ENCODE data around the gene THSD4. TPM values are rescaled to one million over a fixed set of nuclear protein-coding genes. Genes with fewer than 3 reads are reported as not detected.

THSD4 gene
- polyA plus RNA-seq, 1 donor (not counting 4 experiments of a cell fraction or from before 2014, with no cell fraction given) = 24.5 TPM

GRCh38 chr15:71545223-71545760 lies 430.0 kb downstream of the THSD4 start:
- peaks cover 0 to 2% of the 10 kb centered on the region in 2 experiments for H3K36me3 ChIP-seq (ENCODE audit: control insufficient read depth in 2 of 2, extremely low read depth in 1 of 2, insufficient read depth in 2 of 2, low read length in 2 of 2)
- no peaks in the 10 kb centered on the region for H3K9me3 ChIP-seq (ENCODE audit: control insufficient read depth, low read depth, low read length)
- H3K27ac ChIP-seq (ENCODE audit: control insufficient read depth, insufficient read depth, low read length) = peak overlapping the region; percentile 8
- no peaks in the 10 kb centered on the region for H3K27me3 ChIP-seq (ENCODE audit: control insufficient read depth, extremely low read depth, insufficient read depth, low read length)
- no peaks in the 10 kb centered on the region for H4K20me1 ChIP-seq (ENCODE audit: control insufficient read depth, extremely low read depth, insufficient read depth, low read length)
- no peaks in the 10 kb centered on the region for H3K9me1 ChIP-seq (ENCODE audit: control insufficient read depth, extremely low read depth, insufficient read depth, low read length)
- no peak overlapping the region for H3K9ac ChIP-seq (ENCODE audit: control insufficient read depth, extremely low read depth, insufficient read depth, low read length)
- FAIRE-seq (no peak), DNase-seq (ENCODE audit: low read depth, low spot score) (no peak)
- TF ChIP-seq EZH2 (IDR thresholded peaks at IDR 0.05; ENCODE audit: low read length) (no peak), CTCF (optimal IDR thresholded peaks at IDR 0.05 in 1 of 3, IDR thresholded peaks at IDR 0.05 in 1 of 3, conservative IDR thresholded peaks at IDR 0.05 in 1 of 3; ENCODE audit: extremely low read depth in 1 of 3, insufficient read depth in 2 of 3, low read length in 3 of 3) (no peak)
- H3K4me2 ChIP-seq (ENCODE audit: control insufficient read depth, extremely low read depth, insufficient read depth, low read depth, low read length) = peak overlapping the region; percentile 2
- H2AFZ ChIP-seq (ENCODE audit: control insufficient read depth, low read length) = no peak overlapping the region
- peaks cover 41% of the 10 kb centered on the region for H3K4me1 ChIP-seq (ENCODE audit: control insufficient read depth, extremely low read depth, insufficient read depth, low read length)
- H3K79me2 ChIP-seq (ENCODE audit: control insufficient read depth, insufficient read depth, low read length) = no peaks in the 10 kb centered on the region
- dilution Hi-C loops (cut with MboI; ENCODE audit: extremely low pct_ligation_motif_present, low sequenced_read_pairs) = no loop called here
- no peak overlapping the region for H3K4me3 ChIP-seq (ENCODE audit: control insufficient read depth in 2 of 3, extremely low read depth in 1 of 3, insufficient read depth in 2 of 3, low read depth in 1 of 3, low read length in 3 of 3)

DNA sequence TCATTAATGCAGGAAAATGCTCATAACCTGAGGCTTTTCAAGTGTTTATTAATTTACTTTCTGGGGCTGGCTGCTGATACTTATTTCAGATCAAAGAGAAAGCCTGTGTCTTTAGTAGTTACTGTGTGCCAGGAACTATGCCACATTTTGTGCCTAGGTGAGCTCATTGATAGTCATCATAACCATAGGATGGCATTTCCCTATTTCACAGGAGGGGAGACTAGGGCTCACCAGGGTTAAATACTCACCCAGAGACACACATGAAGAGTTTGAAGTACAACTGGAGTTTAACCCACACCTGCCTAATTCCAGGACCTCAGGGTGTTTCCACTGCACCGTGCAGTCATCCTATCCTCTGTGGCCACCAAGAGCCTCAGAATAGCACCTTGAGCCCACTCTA lies 430.7 kb downstream of the THSD4 start:
- DNase-seq (ENCODE audit: low read depth, low spot score) = no peak

GRCh38 chr15:71547011-71547410 lies 431.7 kb downstream of the THSD4 start:
- FAIRE-seq = no peak
- Histone ChIP-seq H2AFZ (ENCODE audit: control insufficient read depth, low read length) (peak overlapping the region; percentile 21), H3K4me1 (ENCODE audit: control insufficient read depth, extremely low read depth, insufficient read depth, low read length) (peaks cover 41% of the 10 kb centered on the region), H3K27me3 (ENCODE audit: control insufficient read depth, extremely low read depth, insufficient read depth, low read length) (no peaks in the 10 kb centered on the region), H3K4me3 (ENCODE audit: control insufficient read depth in 2 of 3, extremely low read depth in 1 of 3, insufficient read depth in 2 of 3, low read depth in 1 of 3, low read length in 3 of 3) (no peak overlapping the region), H3K9me1 (ENCODE audit: control insufficient read depth, extremely low read depth, insufficient read depth, low read length) (no peaks in the 10 kb centered on the region), H4K20me1 (ENCODE audit: control insufficient read depth, extremely low read depth, insufficient read depth, low read length) (no peaks in the 10 kb centered on the region), H3K36me3 (ENCODE audit: control insufficient read depth in 2 of 2, extremely low read depth in 1 of 2, insufficient read depth in 2 of 2, low read length in 2 of 2) (peaks cover 0 to 3% of the 10 kb centered on the region in 2 experiments), H3K27ac (ENCODE audit: control insufficient read depth, insufficient read depth, low read length) (peak overlapping the region; percentile 8), H3K9ac (ENCODE audit: control insufficient read depth, extremely low read depth, insufficient read depth, low read length) (peak overlapping the region; percentile 39), H3K9me3 (ENCODE audit: control insufficient read depth, low read depth, low read length) (no peaks in the 10 kb centered on the region), H3K79me2 (ENCODE audit: control insufficient read depth, insufficient read depth, low read length) (no peaks in the 10 kb centered on the region), H3K4me2 (ENCODE audit: control insufficient read depth, extremely low read depth, insufficient read depth, low read depth, low read length) (peak overlapping the region; percentile 47)
- DNase-seq (ENCODE audit: low read depth, low spot score) = no peak
- dilution Hi-C loops (cut with MboI; ENCODE audit: extremely low pct_ligation_motif_present, low sequenced_read_pairs) = no loop called here
- TF ChIP-seq EZH2 (IDR thresholded peaks at IDR 0.05; ENCODE audit: low read length) (no peak), CTCF (optimal IDR thresholded peaks at IDR 0.05 in 1 of 3, IDR thresholded peaks at IDR 0.05 in 1 of 3, conservative IDR thresholded peaks at IDR 0.05 in 1 of 3; ENCODE audit: extremely low read depth in 1 of 3, insufficient read depth in 2 of 3, low read length in 3 of 3) (no peak)

More for the DNA sequence above, 430.7 kb downstream of the THSD4 start:
- Histone ChIP-seq H3K4me1 (ENCODE audit: control insufficient read depth, extremely low read depth, insufficient read depth, low read length) (peaks cover 41% of the 10 kb centered on the region), H3K27me3 (ENCODE audit: control insufficient read depth, extremely low read depth, insufficient read depth, low read length) (no peaks in the 10 kb centered on the region), H3K27ac (ENCODE audit: control insufficient read depth, insufficient read depth, low read length) (peak overlapping the region; percentile 8), H3K9ac (ENCODE audit: control insufficient read depth, extremely low read depth, insufficient read depth, low read length) (no peak overlapping the region), H3K79me2 (ENCODE audit: control insufficient read depth, insufficient read depth, low read length) (no peaks in the 10 kb centered on the region), H3K9me1 (ENCODE audit: control insufficient read depth, extremely low read depth, insufficient read depth, low read length) (no peaks in the 10 kb centered on the region), H3K36me3 (ENCODE audit: control insufficient read depth in 2 of 2, extremely low read depth in 1 of 2, insufficient read depth in 2 of 2, low read length in 2 of 2) (peaks cover 0 to 2% of the 10 kb centered on the region in 2 experiments), H3K4me2 (ENCODE audit: control insufficient read depth, extremely low read depth, insufficient read depth, low read depth, low read length) (peak overlapping the region; percentile 35), H2AFZ (ENCODE audit: control insufficient read depth, low read length) (no peak overlapping the region), H3K9me3 (ENCODE audit: control insufficient read depth, low read depth, low read length) (no peaks in the 10 kb centered on the region), H4K20me1 (ENCODE audit: control insufficient read depth, extremely low read depth, insufficient read depth, low read length) (no peaks in the 10 kb centered on the region), H3K4me3 (ENCODE audit: control insufficient read depth in 2 of 3, extremely low read depth in 1 of 3, insufficient read depth in 2 of 3, low read depth in 1 of 3, low read length in 3 of 3) (no peak overlapping the region)
- no peak for TF ChIP-seq EZH2 (IDR thresholded peaks at IDR 0.05; ENCODE audit: low read length)
- dilution Hi-C loops (cut with MboI; ENCODE audit: extremely low pct_ligation_motif_present, low sequenced_read_pairs) = no loop called here
- peak; percentile 95 for FAIRE-seq
